ENCODE results near the gene R3HDM2. TPM values are rescaled to one million over a fixed set of nuclear protein-coding genes. Genes with fewer than 3 reads are reported as not detected.
"Not testable (repeated sequence)": the region's sequence is repeated elsewhere in the genome, so short reads cannot be mapped to it uniquely, and the experiment has no call there.

Gene R3HDM2
- total and polyA plus RNA-seq, 3 experiments from 2014 or later = 15.1 to 36.8 (median 28.2) TPM

DNA sequence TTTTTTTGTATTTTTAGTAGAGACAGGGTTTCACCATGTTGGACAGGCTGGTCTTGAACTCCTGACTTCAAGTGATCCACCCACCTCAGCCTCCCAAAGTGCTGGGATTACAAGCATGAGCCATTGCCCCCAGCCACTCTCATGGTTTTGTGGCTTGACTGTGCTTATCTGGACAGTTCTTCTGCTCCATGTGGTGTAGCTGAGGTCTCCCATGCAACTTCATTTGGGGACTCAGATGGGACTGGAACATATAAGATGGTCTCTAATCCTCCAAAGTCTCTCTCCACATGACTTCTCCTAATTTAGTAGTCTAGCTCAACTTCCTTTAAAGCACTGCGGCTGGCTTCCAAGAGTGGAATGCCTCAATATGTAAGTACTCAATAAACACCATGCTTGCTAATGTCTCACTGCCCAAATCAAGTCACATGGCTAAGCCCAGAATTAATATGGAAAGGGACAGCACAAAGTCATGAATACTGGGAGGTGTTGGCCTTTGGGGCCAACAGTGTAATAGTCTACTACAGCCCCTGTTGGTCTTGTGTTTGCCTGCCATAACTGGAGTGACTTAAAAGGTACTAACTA, 11.1 kb upstream of the R3HDM2 start:
- ChIA-PET CTCF (interaction anchor here (1.1 kb wide), 1 partner anchor 16 kb away, joined by 3 read pairs; no protein-coding TSS in a partner anchor), POLR2A (interaction anchor here (0.6 kb wide), 1 partner anchor 129 kb away, joined by 3 read pairs; no protein-coding TSS in a partner anchor)
- no peaks in the 10 kb centered on the region for H3K36me3 ChIP-seq (ENCODE audit: insufficient read depth, low read length)
- no peaks in the 10 kb centered on the region for H3K27me3 ChIP-seq (ENCODE audit: insufficient read depth, low read length, poor library complexity, severe bottlenecking)
- no peak overlapping the region for H3K27ac Mint-ChIP-seq
- H3K9me3 ChIP-seq (ENCODE audit: low read length) = no peaks in the 10 kb centered on the region
- no peaks in the 10 kb centered on the region for H3K4me1 Mint-ChIP-seq
- DNase-seq = no peak
- H3K4me3 Mint-ChIP-seq = no peak overlapping the region
- peaks cover 10 to 11% of the 10 kb centered on the region in 2 donors for H3K27me3 Mint-ChIP-seq
- no peak overlapping the region for H3K27ac ChIP-seq (ENCODE audit: low read depth, low read length)
- peaks cover 0 to 14% (median 0%) of the 10 kb centered on the region in 3 donors for H3K36me3 Mint-ChIP-seq
- no peaks in the 10 kb centered on the region for H3K4me1 ChIP-seq (ENCODE audit: insufficient read depth, low read length)
- no peak overlapping the region for H3K4me3 ChIP-seq (ENCODE audit: low read length)
- H3K9me3 Mint-ChIP-seq = peaks cover 0 to 20% (median 12%) of the 10 kb centered on the region in 5 donors

DNA sequence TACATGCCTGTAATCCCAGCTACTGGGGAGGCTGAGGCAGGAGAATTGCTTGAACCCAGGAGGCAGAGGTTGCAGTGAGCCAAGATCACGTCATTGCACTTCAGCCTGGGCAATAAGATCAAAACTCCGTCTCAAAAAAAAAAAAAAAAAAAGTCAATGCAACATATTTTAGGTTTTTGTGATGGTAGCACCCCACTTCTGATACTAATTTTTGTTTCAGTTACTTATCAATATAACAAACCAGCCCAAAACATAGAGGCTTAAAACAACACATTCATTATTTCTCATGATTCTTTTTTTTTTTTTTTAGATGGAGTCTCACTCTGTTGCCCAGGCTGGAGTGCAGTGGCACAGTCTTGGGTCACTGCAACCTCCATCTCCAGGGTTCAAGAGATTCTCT, 10.6 kb upstream of the R3HDM2 start:
- not testable (repeated sequence) for H3K4me3 ChIP-seq (ENCODE audit: low read length); H3K27ac Mint-ChIP-seq; H3K9me3 ChIP-seq (ENCODE audit: low read length); H3K4me3 Mint-ChIP-seq; H3K4me1 Mint-ChIP-seq; H3K27me3 ChIP-seq (ENCODE audit: insufficient read depth, low read length, poor library complexity, severe bottlenecking); H3K27ac ChIP-seq (ENCODE audit: low read depth, low read length); DNase-seq; H3K36me3 ChIP-seq (ENCODE audit: insufficient read depth, low read length); H3K4me1 ChIP-seq (ENCODE audit: insufficient read depth, low read length)
- Mint-ChIP-seq H3K36me3 (peaks cover 0 to 14% (median 0%) of the 10 kb centered on the region in 3 donors), H3K27me3 (peaks cover 10 to 11% of the 10 kb centered on the region in 2 donors), H3K9me3 (peaks cover 0 to 20% (median 12%) of the 10 kb centered on the region in 5 donors)
- POLR2A ChIA-PET = interaction anchor here (0.6 kb wide), 1 partner anchor 128 kb away, joined by 3 read pairs; no protein-coding TSS in a partner anchor
- CTCF ChIA-PET = interaction anchor here (0.7 to 1.3 kb wide), 2 partner anchors 11 to 165 kb away, joined by 3 read pairs; no protein-coding TSS in a partner anchor

DNA sequence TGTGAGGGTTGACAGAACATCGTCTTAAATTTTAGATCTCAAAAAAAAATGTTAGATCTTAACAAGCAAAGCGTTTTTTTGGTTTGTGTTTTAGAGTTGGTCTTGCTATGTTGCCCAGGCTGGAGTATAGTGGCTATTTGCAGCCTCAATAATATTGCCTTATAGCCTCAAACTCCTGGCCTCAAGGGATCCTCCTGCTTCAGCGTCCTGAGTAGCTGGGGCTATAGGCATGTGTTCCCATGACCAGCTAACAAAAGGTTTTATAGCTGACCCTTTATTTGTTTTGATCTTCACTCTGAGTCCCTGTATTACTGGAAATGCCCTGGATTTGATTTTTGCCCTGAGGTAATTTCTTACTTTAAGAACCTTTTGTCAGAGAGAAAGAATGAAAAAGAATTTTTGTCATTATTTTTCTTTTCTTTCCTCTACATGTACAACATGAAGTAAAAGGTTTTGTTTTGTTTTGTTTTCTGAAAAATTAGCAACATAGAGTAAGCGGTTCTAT, 9.0 kb upstream of the R3HDM2 start:
- H3K9me3 Mint-ChIP-seq = peaks cover 0 to 20% (median 12%) of the 10 kb centered on the region in 5 donors
- DNase-seq = no peak
- peaks cover 10 to 11% of the 10 kb centered on the region in 2 donors for H3K27me3 Mint-ChIP-seq
- Histone ChIP-seq H3K4me3 (ENCODE audit: low read length) (no peak overlapping the region), H3K27ac (ENCODE audit: low read depth, low read length) (no peak overlapping the region), H3K4me1 (ENCODE audit: insufficient read depth, low read length) (no peaks in the 10 kb centered on the region), H3K9me3 (ENCODE audit: low read length) (no peaks in the 10 kb centered on the region), H3K27me3 (ENCODE audit: insufficient read depth, low read length, poor library complexity, severe bottlenecking) (no peaks in the 10 kb centered on the region), H3K36me3 (ENCODE audit: insufficient read depth, low read length) (no peaks in the 10 kb centered on the region)
- H3K4me1 Mint-ChIP-seq = peaks cover 4 to 7% (median 5%) of the 10 kb centered on the region in 3 donors
- POLR2A ChIA-PET = interaction anchor here (0.7 kb wide), 1 partner anchor 56 kb away, joined by 5 read pairs; no protein-coding TSS in a partner anchor
- H3K36me3 Mint-ChIP-seq = peaks cover 0 to 14% (median 0%) of the 10 kb centered on the region in 3 donors
- no peak overlapping the region for H3K27ac Mint-ChIP-seq
- CTCF ChIA-PET = interaction anchor here (1.3 kb wide), 1 partner anchor 13 kb away, joined by 3 read pairs; no protein-coding TSS in a partner anchor
- no peak overlapping the region for H3K4me3 Mint-ChIP-seq

DNA sequence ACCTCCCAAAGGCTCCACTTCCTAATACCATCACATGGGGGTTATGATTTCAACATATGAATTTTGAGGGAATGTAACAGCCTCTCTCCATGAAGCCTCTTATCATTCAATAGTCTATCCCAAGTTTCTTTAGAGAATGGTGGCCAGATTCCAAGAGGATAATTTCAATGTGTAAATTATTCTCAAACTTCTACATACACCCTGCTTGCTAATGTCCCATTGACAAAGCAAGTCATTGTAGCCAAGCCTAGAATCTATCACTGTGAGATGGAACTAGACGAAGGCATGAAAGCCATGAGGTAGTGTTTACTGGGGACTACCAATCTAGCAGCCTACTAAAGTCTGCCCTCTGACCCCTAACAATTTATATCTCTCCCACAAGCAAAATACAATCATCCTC, 7.6 kb upstream of the R3HDM2 start:
- peaks cover 0 to 14% (median 0%) of the 10 kb centered on the region in 3 donors for H3K36me3 Mint-ChIP-seq
- peaks cover 4 to 12% (median 5%) of the 10 kb centered on the region in 3 donors for H3K4me1 Mint-ChIP-seq
- peak overlapping the region in 2 of 8 donors; percentile 2 to 26 for H3K27ac Mint-ChIP-seq
- H3K4me3 Mint-ChIP-seq = no peak overlapping the region
- Histone ChIP-seq H3K9me3 (ENCODE audit: low read length) (no peaks in the 10 kb centered on the region), H3K4me1 (ENCODE audit: insufficient read depth, low read length) (no peaks in the 10 kb centered on the region), H3K27ac (ENCODE audit: low read depth, low read length) (no peak overlapping the region), H3K4me3 (ENCODE audit: low read length) (no peak overlapping the region), H3K36me3 (ENCODE audit: insufficient read depth, low read length) (no peaks in the 10 kb centered on the region), H3K27me3 (ENCODE audit: insufficient read depth, low read length, poor library complexity, severe bottlenecking) (no peaks in the 10 kb centered on the region)
- H3K27me3 Mint-ChIP-seq = peaks cover 10 to 11% of the 10 kb centered on the region in 2 donors
- DNase-seq = no peak
- POLR2A ChIA-PET = no interaction called here
- CTCF ChIA-PET = interaction anchor here (1.5 kb wide), 1 partner anchor 21 kb away, joined by 6 read pairs; the partner anchor contains the start of gene GLI1
- H3K9me3 Mint-ChIP-seq = peaks cover 0 to 20% (median 12%) of the 10 kb centered on the region in 5 donors

DNA sequence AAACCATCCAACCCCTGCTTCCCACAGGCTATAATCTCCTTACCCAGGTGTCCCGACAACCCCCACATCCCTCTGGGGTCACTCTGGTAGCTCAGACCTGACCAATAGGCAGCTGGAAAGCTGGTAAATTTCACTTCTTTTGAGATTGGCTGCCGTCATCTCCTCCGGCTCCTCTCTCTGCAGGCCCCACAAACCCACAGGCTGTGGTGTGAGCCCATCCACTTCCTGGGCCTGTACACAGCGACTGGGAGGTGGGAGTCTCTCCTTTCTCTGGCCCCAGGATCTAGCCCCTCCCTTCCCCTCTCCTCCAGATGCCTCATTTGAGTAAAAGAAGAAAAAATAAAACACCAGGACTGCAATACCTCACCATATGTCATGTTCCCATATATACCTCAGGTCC, 4.5 kb upstream of the R3HDM2 start:
- DNase-seq = no peak
- ChIA-PET CTCF (interaction anchor here (1.0 to 1.8 kb wide), 3 partner anchors 17 to 28 kb away, joined by 4 to 9 read pairs (median 6); no protein-coding TSS in a partner anchor), POLR2A (no interaction called here)
- Histone ChIP-seq H3K9me3 (ENCODE audit: low read length) (no peaks in the 10 kb centered on the region), H3K4me3 (ENCODE audit: low read length) (no peak overlapping the region), H3K27me3 (ENCODE audit: insufficient read depth, low read length, poor library complexity, severe bottlenecking) (no peaks in the 10 kb centered on the region), H3K4me1 (ENCODE audit: insufficient read depth, low read length) (peaks cover 7% of the 10 kb centered on the region), H3K27ac (ENCODE audit: low read depth, low read length) (no peak overlapping the region), H3K36me3 (ENCODE audit: insufficient read depth, low read length) (no peaks in the 10 kb centered on the region)
- Mint-ChIP-seq H3K36me3 (peaks cover 0 to 7% (median 0%) of the 10 kb centered on the region in 3 donors), H3K4me3 (peak overlapping the region in 4 of 7 donors; percentile 15 to 77 (median 64)), H3K27ac (peak overlapping the region in 6 of 8 donors; percentile 2 to 79 (median 30)), H3K4me1 (peaks cover 16 to 26% (median 16%) of the 10 kb centered on the region in 3 donors), H3K27me3 (no peaks in the 10 kb centered on the region), H3K9me3 (no peaks in the 10 kb centered on the region)

DNA sequence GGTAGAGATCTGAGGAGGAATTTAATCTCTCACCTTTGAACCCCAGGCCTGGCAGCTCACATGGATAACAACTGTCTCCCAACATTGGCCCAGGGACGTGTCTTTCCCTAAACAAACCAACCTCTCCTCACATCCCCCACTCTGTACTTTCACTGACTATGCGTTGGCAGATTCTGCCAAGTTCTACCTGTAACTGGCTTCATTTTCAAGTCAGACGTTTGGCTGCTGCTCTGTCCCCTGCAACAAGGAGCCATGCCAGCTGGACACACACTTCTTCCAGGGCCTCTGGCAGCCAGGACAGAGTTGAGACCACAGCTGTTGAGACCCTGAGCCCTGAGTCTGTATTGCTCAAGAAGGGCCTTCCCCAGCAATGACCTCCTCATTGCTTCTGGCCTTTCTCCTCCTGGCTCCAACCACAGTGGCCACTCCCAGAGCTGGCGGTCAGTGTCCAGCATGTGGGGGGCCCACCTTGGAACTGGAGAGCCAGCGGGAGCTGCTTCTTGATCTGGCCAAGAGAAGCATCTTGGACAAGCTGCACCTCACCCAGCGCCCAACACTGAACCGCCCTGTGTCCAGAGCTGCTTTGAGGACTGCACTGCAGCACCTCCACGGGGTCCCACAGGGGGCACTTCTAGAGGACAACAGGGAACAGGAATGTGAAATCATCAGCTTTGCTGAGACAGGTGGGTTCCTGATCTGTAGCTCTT, 3.8 kb upstream of the R3HDM2 start, which contains the start of gene INHBC:
TSS of gene INHBC (plus strand) at position 268 of the 707 bp plus-strand sequence. CDS start at position 371, 103 bp downstream.
- no peak for DNase-seq
- H3K4me3 Mint-ChIP-seq = peak within 1 kb of the TSS in 4 of 7 donors; percentile 15 to 77 (median 64)
- no peaks in the 10 kb centered on the region for H3K36me3 ChIP-seq (ENCODE audit: insufficient read depth, low read length)
- H3K27ac Mint-ChIP-seq = peak within 1 kb of the TSS in 6 of 8 donors; percentile 2 to 79 (median 35)
- peaks cover 21 to 32% (median 23%) of the 10 kb centered on the region in 3 donors for H3K4me1 Mint-ChIP-seq
- H3K9me3 Mint-ChIP-seq = no peaks in the 10 kb centered on the region
- H3K4me1 ChIP-seq (ENCODE audit: insufficient read depth, low read length) = peaks cover 11% of the 10 kb centered on the region
- H3K9me3 ChIP-seq (ENCODE audit: low read length) = no peaks in the 10 kb centered on the region
- no peaks in the 10 kb centered on the region for H3K27me3 ChIP-seq (ENCODE audit: insufficient read depth, low read length, poor library complexity, severe bottlenecking)
- no peak within 1 kb of the TSS for H3K4me3 ChIP-seq (ENCODE audit: low read length)
- CTCF ChIA-PET = interaction anchor here (1.0 to 1.8 kb wide), 3 partner anchors 18 to 28 kb away, joined by 4 to 9 read pairs (median 6); no protein-coding TSS in a partner anchor
- peaks cover 0 to 9% (median 0%) of the 10 kb centered on the region in 3 donors for H3K36me3 Mint-ChIP-seq
- POLR2A ChIA-PET = no interaction called here
- H3K27ac ChIP-seq (ENCODE audit: low read depth, low read length) = no peak within 1 kb of the TSS
- H3K27me3 Mint-ChIP-seq = no peaks in the 10 kb centered on the region

DNA sequence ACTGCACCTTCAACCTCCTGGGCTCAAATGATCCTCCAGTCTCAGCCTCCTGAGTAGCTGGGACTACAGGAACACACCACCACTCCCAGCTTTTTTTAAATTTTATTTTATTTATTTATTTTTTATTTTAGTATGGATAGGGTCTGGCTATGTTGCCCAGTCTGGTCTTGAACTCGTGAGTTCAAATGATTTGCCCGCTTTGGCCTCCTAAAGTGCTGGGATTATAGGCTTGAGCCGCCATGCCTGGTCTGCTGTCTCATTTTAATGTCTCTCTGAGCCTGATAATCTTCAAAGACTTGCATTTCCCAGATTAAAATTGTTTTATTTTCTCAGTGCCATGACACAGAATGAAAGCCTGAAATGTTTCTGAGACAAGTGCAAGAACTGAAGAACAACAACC, 2.5 kb upstream of the R3HDM2 start:
- peaks cover 31 to 45% (median 35%) of the 10 kb centered on the region in 3 donors for H3K4me1 Mint-ChIP-seq
- CTCF ChIA-PET = interaction anchor here (0.6 to 1.6 kb wide), 3 partner anchors 20 to 47 kb away, joined by 3 to 6 read pairs (median 6); partner anchors contain the start of genes ARHGAP9 and GLI1

More for the DNA sequence above, 2.5 kb upstream of the R3HDM2 start:
- POLR2A ChIA-PET = no interaction called here
- H3K36me3 ChIP-seq (ENCODE audit: insufficient read depth, low read length) = no peaks in the 10 kb centered on the region
- no peak overlapping the region for H3K4me3 Mint-ChIP-seq
- DNase-seq = no peak
- H3K4me3 ChIP-seq (ENCODE audit: low read length) = no peak overlapping the region
- H3K9me3 ChIP-seq (ENCODE audit: low read length) = no peaks in the 10 kb centered on the region
- peaks cover 0 to 11% (median 0%) of the 10 kb centered on the region in 3 donors for H3K36me3 Mint-ChIP-seq
- no peak overlapping the region for H3K27ac Mint-ChIP-seq
- H3K9me3 Mint-ChIP-seq = no peaks in the 10 kb centered on the region
- H3K4me1 ChIP-seq (ENCODE audit: insufficient read depth, low read length) = peaks cover 19% of the 10 kb centered on the region
- H3K27me3 Mint-ChIP-seq = no peaks in the 10 kb centered on the region
- no peak overlapping the region for H3K27ac ChIP-seq (ENCODE audit: low read depth, low read length)
- H3K27me3 ChIP-seq (ENCODE audit: insufficient read depth, low read length, poor library complexity, severe bottlenecking) = no peaks in the 10 kb centered on the region
